T-helper 2 cell treated with Interferon-gamma antibody and Interleukin-4, amounts not matched to agents 100 ng/mL and 5 ng/mL, for 36 hours (primary cell): ENCODE measurements around the gene KRTAP10-6. TPM values are rescaled to one million over a fixed set of nuclear protein-coding genes. Genes with fewer than 3 reads are reported as not detected.
"Not testable (repeated sequence)": the region's sequence is repeated elsewhere in the genome, so short reads cannot be mapped to it uniquely, and the experiment has no call there.

ENCODE experiments used
- intact Hi-C: fragments of 100-400 bp; cut with micrococcal nuclease; formaldehyde crosslinking; loops from one replicate; pipeline ENCODE4 v1.15.1; 2023
- total RNA-seq: library from RNA; stranded (reverse); gene quantifications from 2 replicates; pipeline ENCODE4 v1.2.3, GENCODE V29; 2022

Gene KRTAP10-6
- total RNA-seq, 1 donor from 2014 or later = not detected

DNA sequence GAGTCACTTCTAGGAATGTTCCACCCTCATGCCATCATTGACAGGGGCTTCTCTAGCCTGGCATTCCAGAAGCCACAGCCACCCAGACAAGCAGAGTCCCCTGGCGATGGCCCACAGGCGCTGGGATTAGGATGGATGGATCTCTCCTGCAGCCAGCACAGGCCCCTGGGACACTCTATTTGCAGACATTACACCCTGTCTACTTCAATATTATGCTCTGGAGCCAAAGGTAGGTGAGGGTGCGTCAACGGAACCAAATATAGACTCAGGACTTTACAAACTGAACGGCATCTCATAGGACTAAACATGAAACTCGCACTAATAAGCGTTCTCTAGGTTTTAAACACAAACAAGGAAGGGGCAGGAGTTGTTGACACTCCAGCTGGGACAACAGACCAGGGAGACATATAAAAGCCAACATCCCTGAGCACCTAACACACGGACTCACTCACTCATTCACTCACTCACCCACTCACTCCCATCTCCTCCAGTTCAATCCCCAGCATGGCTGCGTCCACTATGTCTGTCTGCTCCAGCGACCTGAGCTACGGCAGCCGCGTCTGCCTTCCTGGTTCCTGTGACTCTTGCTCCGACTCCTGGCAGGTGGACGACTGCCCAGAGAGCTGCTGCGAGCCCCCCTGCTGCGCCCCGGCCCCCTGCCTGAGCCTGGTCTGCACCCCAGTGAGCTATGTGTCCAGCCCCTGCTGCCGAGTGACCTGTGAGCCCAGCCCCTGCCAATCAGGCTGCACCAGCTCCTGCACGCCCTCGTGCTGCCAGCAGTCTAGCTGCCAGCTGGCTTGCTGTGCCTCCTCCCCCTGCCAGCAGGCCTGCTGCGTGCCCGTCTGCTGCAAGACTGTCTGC, 8.0 kb upstream of the KRTAP10-6 start, which contains the start of gene KRTAP10-7:
TSS of gene KRTAP10-7 (plus strand) at position 480 of the 861 bp plus-strand sequence. CDS start at position 505, 25 bp downstream.
- intact Hi-C loops = not testable (repeated sequence)

DNA sequence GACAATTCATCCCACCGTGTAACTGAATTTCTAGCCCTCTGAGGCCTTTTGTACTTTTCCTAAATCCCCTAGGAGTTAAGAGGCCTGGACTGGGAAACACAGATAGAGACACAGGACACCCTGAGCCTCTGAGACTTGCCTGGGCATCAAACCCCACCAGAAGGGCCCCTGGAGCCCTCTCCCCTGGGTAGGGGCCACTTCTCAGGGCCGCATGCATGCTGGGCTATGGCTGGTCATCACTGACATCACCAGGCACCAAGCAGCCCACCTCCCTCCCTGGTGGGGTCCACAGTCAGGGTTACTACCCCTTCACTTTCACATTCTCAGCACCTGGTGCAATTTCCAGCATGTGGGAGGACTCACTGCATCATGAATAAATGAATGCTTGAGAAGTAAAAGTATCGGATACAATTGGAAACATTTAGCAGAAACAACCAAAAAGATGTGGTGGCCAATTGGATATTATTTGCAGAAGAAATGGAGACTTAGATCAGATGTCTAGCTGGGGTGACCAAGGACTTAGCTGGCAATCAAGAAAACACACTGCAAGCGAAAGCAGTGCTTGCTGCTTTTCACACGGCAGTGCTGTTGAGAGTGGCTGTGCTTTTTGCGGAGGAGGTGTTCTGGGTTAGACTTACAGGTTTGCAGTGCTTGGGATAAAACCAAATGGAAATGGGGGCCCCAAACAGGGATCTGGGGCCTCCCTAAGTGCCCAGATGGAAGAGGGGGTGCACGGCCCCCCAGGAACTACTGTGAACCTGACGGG, 7.1 kb upstream of the KRTAP10-6 start:
- intact Hi-C loops = no loop called here

GRCh38 chr21:44598061-44598460, 5.8 kb upstream of the KRTAP10-6 start:
- intact Hi-C loops = no loop called here

DNA sequence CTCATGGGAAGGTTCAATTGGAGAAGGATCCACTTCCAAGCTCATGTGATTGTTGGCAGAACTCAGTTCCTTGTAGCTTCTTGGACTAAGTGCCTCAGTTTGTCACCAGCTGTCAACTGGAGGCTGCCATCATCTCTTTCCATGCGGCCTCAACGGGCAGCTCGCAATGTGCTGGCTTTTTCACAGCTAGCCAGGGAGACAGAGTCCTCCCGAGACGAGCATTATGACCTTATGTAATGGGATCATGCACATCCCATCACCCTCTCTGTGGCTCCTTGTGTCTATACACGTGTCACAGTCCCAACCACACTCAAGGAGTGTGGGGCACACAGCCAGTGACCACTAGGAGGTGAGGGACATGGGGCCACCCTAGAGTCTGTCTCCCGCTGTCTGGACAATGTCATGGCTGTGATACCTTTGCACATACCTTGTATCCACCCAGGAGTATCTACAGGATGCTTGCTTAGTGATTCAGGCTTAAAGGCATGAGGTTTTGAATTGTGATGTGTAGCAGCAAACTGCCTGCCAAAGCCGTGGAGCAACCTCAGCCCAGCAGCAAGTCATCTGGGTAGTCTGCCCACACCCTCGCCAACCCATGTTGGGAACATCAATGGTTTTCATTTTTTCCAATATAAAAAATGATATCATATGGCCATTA, 3.9 kb upstream of the KRTAP10-6 start:
- intact Hi-C loops = no loop called here

DNA sequence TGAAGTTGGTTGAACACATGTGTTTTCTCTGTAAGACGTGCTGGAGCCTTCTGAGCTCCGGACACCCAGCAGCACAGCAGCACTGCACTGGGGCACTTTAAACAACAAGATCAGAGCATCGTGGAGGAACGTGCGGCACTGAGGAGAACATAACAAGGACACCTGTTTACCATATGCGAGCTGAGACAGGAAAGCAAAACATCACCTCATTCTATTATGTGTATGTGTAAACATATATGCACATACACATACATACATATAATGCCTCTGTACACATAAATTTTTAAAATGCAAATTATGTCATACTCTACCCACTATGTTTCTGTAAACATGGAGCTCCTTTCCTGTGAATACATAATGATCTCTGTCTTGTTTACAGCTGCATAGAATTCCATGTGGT, 3.2 kb upstream of the KRTAP10-6 start:
- intact Hi-C loops = no loop called here

GRCh38 chr21:44594406-44594916, 2.2 kb upstream of the KRTAP10-6 start:
- intact Hi-C loops = no loop called here

GRCh38 chr21:44593598-44594405, 1.5 kb upstream of the KRTAP10-6 start:
- intact Hi-C loops = no loop called here

GRCh38 chr21:44591801-44592130, 539 bp downstream of the KRTAP10-6 start:
- intact Hi-C loops = not testable (repeated sequence)

DNA sequence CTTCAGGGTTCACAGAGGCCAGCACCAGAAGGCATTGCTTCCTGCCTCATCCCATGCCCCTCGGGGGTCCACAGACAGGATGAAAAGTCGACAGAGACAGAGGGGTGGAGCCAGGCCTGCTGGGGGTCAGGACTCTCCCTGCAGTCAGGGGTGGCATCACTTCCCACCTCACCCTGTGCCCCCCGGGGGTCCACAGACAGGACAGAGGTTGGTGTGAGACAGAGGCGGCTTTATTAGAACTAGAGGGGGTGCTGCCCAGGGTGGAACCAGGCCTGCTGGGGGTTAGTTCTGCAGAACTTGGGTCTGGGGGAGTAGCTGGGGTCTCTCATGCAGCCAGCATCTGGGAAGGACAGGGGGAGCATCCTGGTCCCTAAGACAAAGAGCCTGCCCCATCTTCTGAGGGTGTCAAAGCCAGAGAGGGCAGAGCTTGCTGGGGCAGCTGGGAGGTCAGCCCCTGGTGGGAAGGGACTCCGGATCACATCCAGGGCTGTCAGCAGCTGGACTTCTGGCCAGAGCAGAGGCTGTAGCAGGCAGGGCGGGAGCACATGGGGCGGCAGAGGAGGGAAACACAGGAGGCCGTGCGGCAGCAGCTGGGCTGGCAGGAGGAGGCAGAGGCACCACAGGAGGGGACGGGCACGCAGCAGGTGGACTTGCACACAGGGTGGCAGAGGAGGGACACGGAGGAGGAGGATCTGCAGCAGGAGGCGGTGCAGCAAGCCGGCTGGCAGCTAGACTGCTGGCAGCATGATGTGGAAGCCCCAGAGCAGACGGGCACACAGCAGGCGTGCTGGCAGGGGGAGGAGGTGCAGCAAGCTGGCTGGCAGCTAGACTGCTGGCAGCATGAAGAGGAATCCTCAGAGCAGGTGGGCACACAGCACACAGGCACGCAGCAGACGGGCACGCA, 1.2 kb downstream of the KRTAP10-6 start:
- intact Hi-C loops = not testable (repeated sequence)

- intact Hi-C loops = no loop called here
Measured at GRCh38 chr21:44590311-44590721, 2.0 kb downstream of the KRTAP10-6 start.

- intact Hi-C loops = no loop called here
Measured at GRCh38 chr21:44589586-44590305, 2.6 kb downstream of the KRTAP10-6 start.

DNA sequence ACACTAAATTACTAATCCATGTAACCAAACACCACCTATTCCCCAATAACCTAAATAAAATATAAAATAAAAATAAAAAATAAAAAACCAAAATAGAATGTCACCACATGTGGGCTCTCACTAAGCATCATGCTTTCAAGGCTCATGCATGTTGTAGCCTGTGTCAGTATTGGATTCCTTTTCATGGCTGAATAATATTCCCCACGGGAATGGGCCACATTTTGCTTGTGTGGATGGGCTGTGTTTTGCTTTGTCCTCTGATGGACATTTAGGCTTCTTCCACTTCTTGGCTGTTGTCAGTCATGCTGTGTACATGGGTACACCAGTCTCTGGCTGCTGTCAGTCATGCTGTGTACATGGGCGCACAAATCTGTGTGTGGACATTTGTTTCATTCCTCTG, 3.2 kb downstream of the KRTAP10-6 start:
- intact Hi-C loops = no loop called here

- intact Hi-C loops = no loop called here
Measured at GRCh38 chr21:44585892-44586291, 6.4 kb downstream of the KRTAP10-6 start.

DNA sequence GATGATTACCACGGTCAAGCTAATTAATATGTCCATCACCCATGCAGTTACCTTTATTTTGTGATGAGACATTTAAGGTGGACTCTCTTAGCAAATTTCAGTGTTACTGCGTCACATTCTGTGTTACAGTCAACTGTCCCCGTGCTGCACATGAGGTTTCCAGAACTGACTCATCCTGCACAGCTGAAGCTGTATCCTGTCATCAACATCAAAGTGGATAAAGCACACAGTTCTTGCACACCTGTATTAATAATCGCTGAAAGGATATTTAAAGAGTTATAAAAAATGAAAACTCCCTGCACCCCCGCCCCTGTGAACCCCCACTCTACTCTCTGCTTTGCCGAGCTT, 8.5 kb downstream of the KRTAP10-6 start:
- intact Hi-C loops = no loop called here

DNA sequence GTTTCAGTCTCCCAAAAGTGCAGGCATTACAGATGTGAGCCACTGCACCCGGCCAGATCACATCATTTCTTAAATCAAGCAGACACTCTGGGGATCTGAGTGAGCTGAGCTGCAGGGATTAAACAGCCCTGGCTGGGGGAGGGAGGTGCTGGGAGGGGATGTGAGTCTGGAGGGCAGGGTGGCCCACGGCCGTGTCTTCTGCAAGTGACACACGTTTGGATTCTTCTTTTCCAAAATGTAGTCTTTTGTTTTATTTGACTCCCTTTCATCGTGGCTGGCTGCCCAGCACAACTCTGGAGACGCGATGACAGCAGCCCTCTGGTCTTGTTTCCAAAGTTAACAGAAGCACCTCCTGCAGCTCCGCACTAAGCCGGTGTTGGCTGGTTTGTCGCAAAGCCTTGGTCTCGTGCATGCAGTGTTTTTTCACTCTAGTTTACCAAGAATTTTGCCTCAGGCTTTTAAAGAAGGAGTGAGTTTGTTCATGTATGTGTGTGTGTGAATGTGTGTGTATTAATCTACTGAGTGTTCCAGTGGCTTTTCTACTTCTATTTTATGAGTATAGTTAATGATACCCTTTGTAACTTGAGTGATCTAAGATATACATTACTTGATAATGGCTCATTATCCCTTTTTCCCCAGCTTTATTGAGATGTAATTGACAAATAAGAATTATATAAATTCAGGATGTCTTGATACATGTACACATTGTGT, 9.1 kb downstream of the KRTAP10-6 start:
- intact Hi-C loops = no loop called here

GRCh38 chr21:44582055-44582454, 10.2 kb downstream of the KRTAP10-6 start:
- intact Hi-C loops = no loop called here

DNA sequence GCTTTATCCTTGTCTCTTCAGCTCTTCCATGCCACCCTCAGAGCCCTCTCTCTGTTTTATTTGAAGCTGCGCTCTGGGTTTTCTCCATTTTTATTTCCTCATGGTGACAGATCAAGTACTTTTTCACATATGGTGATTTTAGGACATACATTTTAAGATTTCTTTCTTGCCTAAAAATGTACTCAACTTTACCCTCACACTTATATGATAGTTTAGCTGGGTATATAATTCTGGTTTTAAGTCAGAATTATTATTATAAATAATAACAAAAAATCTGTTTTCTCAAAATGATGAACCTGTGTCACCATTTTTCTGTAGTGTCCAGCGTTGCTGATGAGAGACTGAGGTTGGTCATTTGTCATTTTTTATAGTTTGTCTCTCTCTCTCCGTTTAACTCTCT, 11.1 kb downstream of the KRTAP10-6 start:
- intact Hi-C loops = no loop called here

GRCh38 chr21:44580231-44580821, 12.0 kb downstream of the KRTAP10-6 start, which contains the start of gene KRTAP10-5:
Gene KRTAP10-5 (minus strand): TSS chr21:44580604. CDS start chr21:44580578, 26 bp downstream.
- intact Hi-C loops = not testable (repeated sequence)
